Thoracic aorta (tissue), 2 donors: ENCODE results near the gene AKR1E2. TPM values are rescaled to one million over a fixed set of nuclear protein-coding genes. Genes with fewer than 3 reads are reported as not detected.

Experiments used
- ATAC-seq: fragments of 150-250 bp; one replicate; pipeline ENCODE4 v1.8.0; 2017; ENCODE audit warnings: low read depth; ENCODE audit not compliant: insufficient number of reproducible peaks, low FRiP score
- DNase-seq: peaks from one replicate; pipeline ENCODE4 v3.0.0-alpha.2; 2020; ENCODE audit warnings: low spot score
- H3K27ac ChIP-seq, 2 donors: fragments of 200-600 bp; sonication (generic); 1 replicate in 1 of 2; 2 replicates in 1 of 2; pipeline ENCODE4 v1.5.1; 2016; ENCODE audit warnings: mild to moderate bottlenecking in 2 of 2, moderate library complexity in 2 of 2
- H3K27me3 ChIP-seq: fragments of 200-600 bp; sonication (generic); replicated peaks from 2 replicates; pipeline ENCODE4 v1.6.0; 2016; ENCODE audit warnings: mild to moderate bottlenecking; ENCODE audit not compliant: insufficient read depth
- H3K36me3 ChIP-seq: fragments of 200-600 bp; sonication (generic); one replicate; pipeline ENCODE4 v1.5.1; 2016
- H3K4me1 ChIP-seq, 2 donors: fragments of 200-600 bp; sonication (generic); 1 replicate in 1 of 2; 2 replicates in 1 of 2; pipeline versions ENCODE4 v1.5.1 to v1.6.0; 2016; ENCODE audit warnings: low read depth in 2 of 2, mild to moderate bottlenecking in 1 of 2; ENCODE audit not compliant: control insufficient read depth in 1 of 2
- H3K4me3 ChIP-seq: fragments of 200-600 bp; sonication (generic); 2 replicates; pipeline ENCODE4 v1.5.1; 2016; ENCODE audit warnings: mild to moderate bottlenecking
- H3K9me3 ChIP-seq: fragments of 200-600 bp; sonication (generic); 2 replicates; pipeline ENCODE4 v1.5.1; 2016
- total RNA-seq, 2 donors: library from RNA; depleted of rRNA; stranded (reverse); fragments of >200 nt; gene quantifications; one replicate each; pipeline versions ENCODE4 v1.1.0 to v1.2.3, GENCODE V29; 2016
- TF ChIP-seq, protein P1 (sequence below): fragments of 200-600 bp; sonication (generic); IDR thresholded peaks from one replicate; pipeline ENCODE4 v1.5.1; 2019; ENCODE audit warnings: antibody characterized with exemption

Gene AKR1E2
- total RNA-seq, 2 donors from 2014 or later = 11.1 to 17.6 TPM

GRCh38 chr10:4867520-4868356, 41.7 kb downstream of the AKR1E2 start:
- ATAC-seq (peak; percentile 88), DNase-seq (no peak)
- H3K4me3 ChIP-seq = peak overlapping the region; percentile 10
- peaks cover 0 to 21% of the 10 kb centered on the region in 2 donors for H3K4me1 ChIP-seq
- no peaks in the 10 kb centered on the region for H3K9me3 ChIP-seq
- H3K27ac ChIP-seq = peak overlapping the region; percentile 58 to 71
- no peaks in the 10 kb centered on the region for H3K27me3 ChIP-seq
- no peaks in the 10 kb centered on the region for H3K36me3 ChIP-seq
- TF ChIP-seq, protein P1, sequence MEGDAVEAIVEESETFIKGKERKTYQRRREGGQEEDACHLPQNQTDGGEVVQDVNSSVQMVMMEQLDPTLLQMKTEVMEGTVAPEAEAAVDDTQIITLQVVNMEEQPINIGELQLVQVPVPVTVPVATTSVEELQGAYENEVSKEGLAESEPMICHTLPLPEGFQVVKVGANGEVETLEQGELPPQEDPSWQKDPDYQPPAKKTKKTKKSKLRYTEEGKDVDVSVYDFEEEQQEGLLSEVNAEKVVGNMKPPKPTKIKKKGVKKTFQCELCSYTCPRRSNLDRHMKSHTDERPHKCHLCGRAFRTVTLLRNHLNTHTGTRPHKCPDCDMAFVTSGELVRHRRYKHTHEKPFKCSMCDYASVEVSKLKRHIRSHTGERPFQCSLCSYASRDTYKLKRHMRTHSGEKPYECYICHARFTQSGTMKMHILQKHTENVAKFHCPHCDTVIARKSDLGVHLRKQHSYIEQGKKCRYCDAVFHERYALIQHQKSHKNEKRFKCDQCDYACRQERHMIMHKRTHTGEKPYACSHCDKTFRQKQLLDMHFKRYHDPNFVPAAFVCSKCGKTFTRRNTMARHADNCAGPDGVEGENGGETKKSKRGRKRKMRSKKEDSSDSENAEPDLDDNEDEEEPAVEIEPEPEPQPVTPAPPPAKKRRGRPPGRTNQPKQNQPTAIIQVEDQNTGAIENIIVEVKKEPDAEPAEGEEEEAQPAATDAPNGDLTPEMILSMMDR = no peak

DNA sequence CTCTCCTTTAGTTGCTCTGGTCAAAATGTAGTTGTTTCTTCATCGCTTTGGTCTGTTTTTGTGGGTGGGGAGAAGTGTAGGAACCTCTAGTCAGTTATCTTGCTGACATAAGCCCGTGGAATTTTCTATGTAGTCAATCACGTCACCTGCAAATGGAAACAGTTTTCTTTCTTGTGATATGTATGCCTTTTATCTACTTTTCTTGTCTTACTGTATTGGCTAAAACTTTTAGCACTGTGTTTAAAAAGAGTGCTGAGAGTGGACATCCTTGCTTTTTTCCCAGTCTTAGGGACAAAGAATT, 42.3 kb downstream of the AKR1E2 start:
- TF ChIP-seq, protein P1 = no peak
- peaks cover 0 to 21% of the 10 kb centered on the region in 2 donors for H3K4me1 ChIP-seq
- H3K27ac ChIP-seq = peak overlapping the region; percentile 58 to 71

DNA sequence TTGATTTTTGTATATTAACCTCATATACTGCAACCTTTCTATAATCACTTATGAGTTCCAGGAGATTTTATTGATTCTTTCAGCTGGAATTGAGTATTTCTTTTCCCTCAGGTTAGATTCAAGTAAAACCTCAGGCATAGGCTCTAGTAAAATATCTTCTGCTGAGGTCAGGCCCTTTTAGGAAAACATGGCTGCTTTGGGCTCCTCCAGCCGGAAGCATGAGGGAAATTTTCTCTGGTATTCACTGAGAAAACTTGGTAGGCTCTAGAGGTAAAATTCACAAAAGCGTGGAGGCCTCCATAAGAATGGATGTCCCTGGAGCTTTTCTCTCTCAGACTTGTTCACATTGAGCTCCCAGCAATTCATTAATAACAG, 56.7 kb downstream of the AKR1E2 start:
- TF ChIP-seq, protein P1 = no peak
- DNase-seq = no peak

More for the DNA sequence above, 42.3 kb downstream of the AKR1E2 start:
- no peak overlapping the region for H3K4me3 ChIP-seq
- no peaks in the 10 kb centered on the region for H3K27me3 ChIP-seq
- DNase-seq (no peak), ATAC-seq (no peak)
- no peaks in the 10 kb centered on the region for H3K36me3 ChIP-seq
- H3K9me3 ChIP-seq = no peaks in the 10 kb centered on the region

GRCh38 chr10:4883079-4883739, 57.2 kb downstream of the AKR1E2 start:
- no peak for ATAC-seq
- Histone ChIP-seq H3K27me3 (no peaks in the 10 kb centered on the region), H3K27ac (no peak overlapping the region), H3K36me3 (no peaks in the 10 kb centered on the region), H3K9me3 (no peaks in the 10 kb centered on the region), H3K4me1 (peaks cover 0 to 9% of the 10 kb centered on the region in 2 donors), H3K4me3 (no peak overlapping the region)
- DNase-seq = no peak
- TF ChIP-seq, protein P1 = no peak

More for the DNA sequence above, 56.7 kb downstream of the AKR1E2 start:
- no peak for ATAC-seq
- H3K4me3 ChIP-seq = no peak overlapping the region
- H3K9me3 ChIP-seq = no peaks in the 10 kb centered on the region
- peaks cover 0 to 9% of the 10 kb centered on the region in 2 donors for H3K4me1 ChIP-seq
- H3K36me3 ChIP-seq = no peaks in the 10 kb centered on the region
- H3K27me3 ChIP-seq = no peaks in the 10 kb centered on the region
- H3K27ac ChIP-seq = no peak overlapping the region

GRCh38 chr10:4885162-4885561, 59.2 kb downstream of the AKR1E2 start:
- no peak for DNase-seq
- no peaks in the 10 kb centered on the region for H3K9me3 ChIP-seq
- H3K36me3 ChIP-seq = no peaks in the 10 kb centered on the region
- TF ChIP-seq, protein P1 = no peak
- no peak for ATAC-seq
- peaks cover 0 to 9% of the 10 kb centered on the region in 2 donors for H3K4me1 ChIP-seq
- H3K27me3 ChIP-seq = no peaks in the 10 kb centered on the region
- H3K27ac ChIP-seq = no peak overlapping the region
- no peak overlapping the region for H3K4me3 ChIP-seq
